ENCODE data around the gene ERGIC3. TPM values are rescaled to one million over a fixed set of nuclear protein-coding genes. Genes with fewer than 3 reads are reported as not detected.

Gene ERGIC3
- polyA plus RNA-seq, 1 experiment = 917 TPM

DNA sequence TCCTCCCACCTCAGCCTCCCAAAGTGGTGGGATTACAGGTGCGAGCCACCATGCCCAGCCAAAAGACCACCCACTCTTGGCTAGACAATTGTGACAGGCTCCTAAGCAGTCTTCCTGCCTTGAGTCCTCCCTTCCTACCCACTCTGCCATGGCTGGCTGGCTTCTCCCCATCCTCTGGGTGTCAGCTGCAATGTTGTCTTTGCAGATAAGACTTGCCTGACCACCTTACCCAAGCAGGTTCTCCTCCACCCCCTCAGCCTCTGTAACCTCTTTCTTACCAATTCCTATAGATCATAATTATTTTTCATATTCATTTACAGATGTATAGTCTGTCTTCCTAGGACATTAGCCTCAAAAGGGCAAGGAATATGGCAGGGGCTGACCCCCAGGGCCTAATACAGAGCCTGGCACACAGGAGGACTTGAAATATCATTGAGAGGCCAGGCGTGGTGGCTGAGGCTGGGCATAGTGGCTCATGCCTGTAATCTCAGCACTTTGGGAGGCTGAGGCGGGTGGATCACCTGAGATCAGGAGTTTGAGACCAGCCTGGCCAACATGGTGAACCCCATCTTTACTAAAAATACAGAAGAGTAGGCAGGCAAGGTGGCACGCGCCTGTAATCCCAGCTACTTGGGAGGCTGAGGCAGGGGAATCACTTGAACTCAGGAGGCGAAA, 45.0 kb downstream of the ERGIC3 start:
- ChIA-PET POLR2A (no interaction called here), CTCF (no interaction called here)
- Histone ChIP-seq H3K36me3 (ENCODE audit: control insufficient read depth, insufficient read depth, low read length) (no peaks in the 10 kb centered on the region), H3K27me3 (ENCODE audit: control insufficient read depth, insufficient read depth, low read length) (no peaks in the 10 kb centered on the region), H3K4me3 (ENCODE audit: low read depth, low read length) (no peak overlapping the region)
- DNase-seq (ENCODE audit: low read depth) = no peak
- TF ChIP-seq, protein P1, sequence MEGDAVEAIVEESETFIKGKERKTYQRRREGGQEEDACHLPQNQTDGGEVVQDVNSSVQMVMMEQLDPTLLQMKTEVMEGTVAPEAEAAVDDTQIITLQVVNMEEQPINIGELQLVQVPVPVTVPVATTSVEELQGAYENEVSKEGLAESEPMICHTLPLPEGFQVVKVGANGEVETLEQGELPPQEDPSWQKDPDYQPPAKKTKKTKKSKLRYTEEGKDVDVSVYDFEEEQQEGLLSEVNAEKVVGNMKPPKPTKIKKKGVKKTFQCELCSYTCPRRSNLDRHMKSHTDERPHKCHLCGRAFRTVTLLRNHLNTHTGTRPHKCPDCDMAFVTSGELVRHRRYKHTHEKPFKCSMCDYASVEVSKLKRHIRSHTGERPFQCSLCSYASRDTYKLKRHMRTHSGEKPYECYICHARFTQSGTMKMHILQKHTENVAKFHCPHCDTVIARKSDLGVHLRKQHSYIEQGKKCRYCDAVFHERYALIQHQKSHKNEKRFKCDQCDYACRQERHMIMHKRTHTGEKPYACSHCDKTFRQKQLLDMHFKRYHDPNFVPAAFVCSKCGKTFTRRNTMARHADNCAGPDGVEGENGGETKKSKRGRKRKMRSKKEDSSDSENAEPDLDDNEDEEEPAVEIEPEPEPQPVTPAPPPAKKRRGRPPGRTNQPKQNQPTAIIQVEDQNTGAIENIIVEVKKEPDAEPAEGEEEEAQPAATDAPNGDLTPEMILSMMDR (IDR thresholded peaks at IDR 0.05; ENCODE audit: insufficient read depth, low read depth, low read length) = no peak

DNA sequence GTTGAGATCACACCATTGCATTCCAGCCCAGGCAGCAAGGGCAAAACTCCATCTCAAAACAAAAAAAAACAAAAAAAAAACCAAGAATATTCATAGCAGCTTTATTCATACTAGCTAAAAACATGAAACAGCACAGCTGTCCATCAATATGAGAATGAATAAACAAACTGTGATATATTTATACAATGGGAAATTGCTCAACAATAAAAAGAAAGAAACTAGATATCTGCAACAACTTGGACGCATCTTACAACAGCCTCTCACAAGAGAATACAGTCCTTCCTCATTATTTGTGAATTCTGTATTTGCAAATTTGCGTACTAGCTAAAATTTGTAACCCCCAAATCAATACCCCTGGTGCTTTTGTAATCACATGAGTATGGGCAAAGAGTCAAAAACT, 45.6 kb downstream of the ERGIC3 start:
- TF ChIP-seq, protein P1 (IDR thresholded peaks at IDR 0.05; ENCODE audit: insufficient read depth, low read depth, low read length) = no peak
- ChIA-PET POLR2A (no interaction called here), CTCF (no interaction called here)
- H3K27me3 ChIP-seq (ENCODE audit: control insufficient read depth, insufficient read depth, low read length) = no peaks in the 10 kb centered on the region
- no peaks in the 10 kb centered on the region for H3K36me3 ChIP-seq (ENCODE audit: control insufficient read depth, insufficient read depth, low read length)
- no peak for DNase-seq (ENCODE audit: low read depth)
- no peak overlapping the region for H3K4me3 ChIP-seq (ENCODE audit: low read depth, low read length)

DNA sequence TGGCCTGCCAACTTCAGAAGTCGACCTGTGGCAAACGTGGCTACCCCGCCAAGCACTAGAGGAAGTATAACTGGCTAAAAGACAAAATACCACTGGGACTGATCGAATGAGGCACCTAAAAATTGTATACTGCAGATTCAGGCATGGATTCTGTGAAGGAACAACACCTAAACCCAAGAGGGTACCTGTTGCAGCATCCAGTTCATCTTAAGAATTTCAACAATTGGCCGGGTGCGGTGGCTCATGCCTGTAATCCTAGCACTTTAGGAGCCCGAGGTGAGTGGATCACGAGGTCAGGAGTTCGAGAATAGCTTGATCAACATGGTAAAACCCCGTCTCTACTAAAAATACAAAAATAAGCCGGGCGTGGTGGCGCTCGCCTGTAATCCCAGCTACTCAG, 46.5 kb downstream of the ERGIC3 start:
- ChIA-PET CTCF (no interaction called here), POLR2A (interaction anchor here (0.6 kb wide), 1 partner anchor 17 kb away, joined by 4 read pairs; no protein-coding TSS in a partner anchor)
- no peaks in the 10 kb centered on the region for H3K36me3 ChIP-seq (ENCODE audit: control insufficient read depth, insufficient read depth, low read length)
- no peak for DNase-seq (ENCODE audit: low read depth)
- H3K4me3 ChIP-seq (ENCODE audit: low read depth, low read length) = no peak overlapping the region
- TF ChIP-seq, protein P1 (IDR thresholded peaks at IDR 0.05; ENCODE audit: insufficient read depth, low read depth, low read length) = no peak
- H3K27me3 ChIP-seq (ENCODE audit: control insufficient read depth, insufficient read depth, low read length) = no peaks in the 10 kb centered on the region

DNA sequence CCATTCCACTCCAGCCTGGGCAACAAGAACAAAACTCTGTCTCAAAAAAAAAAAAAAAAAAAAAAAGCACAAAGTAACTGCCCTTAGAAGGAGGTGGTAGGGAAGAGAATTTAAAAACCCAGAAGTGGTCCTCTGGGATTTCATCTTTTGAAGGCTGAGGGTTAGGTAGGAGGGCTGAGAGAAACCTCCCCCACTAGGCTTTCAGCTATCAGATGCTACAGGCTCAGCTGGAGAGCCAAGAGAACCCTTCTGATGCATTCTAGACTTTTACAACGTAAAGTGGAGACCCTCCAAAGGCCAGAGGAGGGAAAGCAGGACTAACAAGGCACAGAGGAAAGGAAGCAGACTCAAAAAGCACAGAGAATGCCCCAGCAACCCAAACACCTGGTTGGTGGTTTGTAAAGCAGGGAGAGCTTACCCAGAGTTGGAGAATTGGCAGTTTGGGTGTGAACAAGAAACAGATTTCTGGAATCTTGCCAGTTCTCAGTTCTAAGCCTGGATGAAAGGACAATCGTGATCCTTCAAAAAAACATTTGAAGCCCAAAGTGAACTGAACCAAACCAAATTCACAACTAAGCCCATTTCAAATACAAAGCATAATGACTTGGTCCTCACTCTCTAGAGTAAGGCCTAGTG, 50.6 kb downstream of the ERGIC3 start:
- Histone ChIP-seq H3K36me3 (ENCODE audit: control insufficient read depth, insufficient read depth, low read length) (no peaks in the 10 kb centered on the region), H3K27me3 (ENCODE audit: control insufficient read depth, insufficient read depth, low read length) (peaks cover 3% of the 10 kb centered on the region), H3K4me3 (ENCODE audit: low read depth, low read length) (no peak overlapping the region)
- CTCF ChIA-PET = interaction anchor here (1.9 kb wide), 1 partner anchor 12 kb away, joined by 5 read pairs; no protein-coding TSS in a partner anchor
- POLR2A ChIA-PET = no interaction called here
- no peak for DNase-seq (ENCODE audit: low read depth)
- TF ChIP-seq, protein P1 (IDR thresholded peaks at IDR 0.05; ENCODE audit: insufficient read depth, low read depth, low read length) = no peak

DNA sequence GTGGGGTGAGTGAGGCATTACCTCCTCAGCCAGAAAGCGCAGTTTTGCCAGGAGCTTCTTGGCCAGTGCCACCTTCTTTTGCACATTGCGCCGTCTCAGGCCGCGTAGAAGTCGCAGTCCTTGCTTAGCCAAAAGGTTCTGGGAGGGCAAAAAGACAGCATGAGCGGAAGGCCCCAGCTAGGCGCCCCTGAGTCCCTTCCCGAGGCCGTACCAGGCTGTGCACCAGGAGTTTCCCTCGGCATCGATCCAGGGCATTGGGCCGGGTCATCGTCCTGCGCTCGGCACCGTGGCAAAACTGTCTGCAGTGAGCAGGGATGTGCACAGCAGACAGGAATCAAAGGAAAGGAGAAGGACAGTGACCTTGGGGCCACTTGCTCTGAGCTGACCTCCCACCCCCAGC, 53.6 kb downstream of the ERGIC3 start:
- ChIA-PET POLR2A (interaction anchor here (0.5 kb wide), 1 partner anchor 14 kb away, joined by 6 read pairs; no protein-coding TSS in a partner anchor), CTCF (interaction anchor here (1.1 kb wide), 1 partner anchor 24 kb away, joined by 3 read pairs; no protein-coding TSS in a partner anchor)
- TF ChIP-seq, protein P1 (IDR thresholded peaks at IDR 0.05; ENCODE audit: insufficient read depth, low read depth, low read length) = no peak
- H3K4me3 ChIP-seq (ENCODE audit: low read depth, low read length) = no peak overlapping the region
- no peak for DNase-seq (ENCODE audit: low read depth)
- H3K36me3 ChIP-seq (ENCODE audit: control insufficient read depth, insufficient read depth, low read length) = no peaks in the 10 kb centered on the region
- peaks cover 10% of the 10 kb centered on the region for H3K27me3 ChIP-seq (ENCODE audit: control insufficient read depth, insufficient read depth, low read length)
